T1000 (cell line): ENCODE results near the gene ACIN1.
A peak's percentile ranks its signal among the peaks of the same experiment; 100 is the strongest.
"Not testable (repeated sequence)": the region's sequence is repeated elsewhere in the genome, so short reads cannot be mapped to it uniquely, and the experiment has no call there.

ENCODE experiments used
- DNase-seq: peaks from one replicate; lab custom pipeline; 2025; ENCODE audit warnings: mixed read lengths; lab: John Stamatoyannopoulos, UW

Gene ACIN1

GRCh38 chr14:23015618-23016017, 79.3 kb downstream of the ACIN1 start:
- no peak for DNase-seq

GRCh38 chr14:23013749-23014054, 81.2 kb downstream of the ACIN1 start:
- not testable (repeated sequence) for DNase-seq

GRCh38 chr14:23013054-23013748, 81.7 kb downstream of the ACIN1 start:
- no peak for DNase-seq

- DNase-seq = peak; percentile 27
These were observed 84.8 kb downstream of the ACIN1 start, which contains the start of gene C14orf93 for GRCh38 chr14:23009939-23010726. Gene C14orf93, minus strand, starts transcription at chr14:23010143. Its CDS starts 11,120 bp downstream, at chr14:22999023.

GRCh38 chr14:23009483-23009938, 85.4 kb downstream of the ACIN1 start:
- no peak for DNase-seq

- DNase-seq = no peak
These were observed 86.1 kb downstream of the ACIN1 start for GRCh38 chr14:23008831-23009230.
